ENCODE data around the gene SPACA4. TPM values are rescaled to one million over a fixed set of nuclear protein-coding genes. Genes with fewer than 3 reads are reported as not detected.
"Not testable (repeated sequence)": the region's sequence is repeated elsewhere in the genome, so short reads cannot be mapped to it uniquely, and the experiment has no call there.

SPACA4 gene
- total RNA-seq, 4 donors from 2014 or later: not detected

- TF ChIP-seq EP300 (IDR thresholded peaks at IDR 0.05) (no peak), POLR2AphosphoS5 (IDR thresholded peaks at IDR 0.05) (no peak), CTCF (IDR thresholded peaks at IDR 0.05) (no peak), POLR2A (IDR thresholded peaks at IDR 0.05) (no peak)
- no peaks in the 10 kb centered on the region for H3K27me3 ChIP-seq
- H3K4me3 ChIP-seq: no peak overlapping the region
- H3K4me1 ChIP-seq: peaks cover 0 to 9% (median 5%) of the 10 kb centered on the region in 3 donors
- no peaks in the 10 kb centered on the region for H3K9me3 ChIP-seq
- 64 to 80% methylated on average over 1 to 9 of the region's 12 CpGs for whole genome bisulfite sequencing, 2 donors (ENCODE audit: low coverage in 1 of 2)
- ATAC-seq: no peak
- H3K36me3 ChIP-seq: no peaks in the 10 kb centered on the region
- no peak overlapping the region for H3K27ac ChIP-seq
These were observed 33.4 kb upstream of the SPACA4 start for GRCh38 chr19:48573163-48573505.

GRCh38 chr19:48575931-48576622, 30.5 kb upstream of the SPACA4 start:
- 61% methylated on average over 13 of the region's 23 CpGs; no CpG with 5 or more reads in 1 of the 2 donors for WGBS, 2 donors (ENCODE audit: low coverage in 1 of 2)
- no peaks in the 10 kb centered on the region for H3K27me3 ChIP-seq
- H3K4me3 ChIP-seq: no peak overlapping the region
- H3K9me3 ChIP-seq: no peaks in the 10 kb centered on the region
- no peak for TF ChIP-seq CTCF (IDR thresholded peaks at IDR 0.05)
- no peak for TF ChIP-seq EP300 (IDR thresholded peaks at IDR 0.05)
- TF ChIP-seq POLR2AphosphoS5 (IDR thresholded peaks at IDR 0.05): no peak
- TF ChIP-seq POLR2A (IDR thresholded peaks at IDR 0.05): no peak
- H3K4me1 ChIP-seq: no peaks in the 10 kb centered on the region
- ATAC-seq: no peak
- no peaks in the 10 kb centered on the region for H3K36me3 ChIP-seq
- H3K27ac ChIP-seq: no peak overlapping the region

GRCh38 chr19:48577908-48578307, 28.6 kb upstream of the SPACA4 start:
- WGBS, 2 donors (ENCODE audit: low coverage in 1 of 2): 92 to 96% methylated on average over 5 to 6 of the region's 7 CpGs

GRCh38 chr19:48578891-48579290, 27.7 kb upstream of the SPACA4 start:
- Histone ChIP-seq H3K27ac (no peak overlapping the region), H3K9me3 (no peaks in the 10 kb centered on the region), H3K4me1 (peaks cover 0 to 4% (median 0%) of the 10 kb centered on the region in 3 donors), H3K27me3 (no peaks in the 10 kb centered on the region), H3K36me3 (no peaks in the 10 kb centered on the region), H3K4me3 (no peak overlapping the region)
- WGBS, 2 donors (ENCODE audit: low coverage in 1 of 2): 24 to 29% methylated on average over 3 of the region's 3 CpGs
- no peak for ATAC-seq
- TF ChIP-seq POLR2AphosphoS5 (IDR thresholded peaks at IDR 0.05): no peak
- no peak for TF ChIP-seq EP300 (IDR thresholded peaks at IDR 0.05)
- no peak for TF ChIP-seq POLR2A (IDR thresholded peaks at IDR 0.05)
- TF ChIP-seq CTCF (IDR thresholded peaks at IDR 0.05): no peak

More at GRCh38 chr19:48577908-48578307, 28.6 kb upstream of the SPACA4 start:
- not testable (repeated sequence) for H3K4me1 ChIP-seq, H3K4me3 ChIP-seq, ATAC-seq, H3K27me3 ChIP-seq, H3K36me3 ChIP-seq, H3K27ac ChIP-seq, H3K9me3 ChIP-seq

- Histone ChIP-seq H3K36me3 (no peaks in the 10 kb centered on the region), H3K4me1 (peaks cover 0 to 11% (median 0%) of the 10 kb centered on the region in 3 donors), H3K4me3 (no peak overlapping the region), H3K9me3 (no peaks in the 10 kb centered on the region), H3K27me3 (no peaks in the 10 kb centered on the region), H3K27ac (no peak overlapping the region)
- no peak for TF ChIP-seq POLR2A (IDR thresholded peaks at IDR 0.05)
- TF ChIP-seq CTCF (IDR thresholded peaks at IDR 0.05): no peak
- no peak for TF ChIP-seq EP300 (IDR thresholded peaks at IDR 0.05)
- TF ChIP-seq POLR2AphosphoS5 (IDR thresholded peaks at IDR 0.05): no peak
- ATAC-seq: no peak
- WGBS, 2 donors (ENCODE audit: low coverage in 1 of 2): 69 to 72% methylated on average over 2 of the region's 2 CpGs
These were observed 24.4 kb upstream of the SPACA4 start for GRCh38 chr19:48582168-48582567.
